HG02840 (cell line): ENCODE data around the gene HDHD2.
"Not testable (repeated sequence)": the region's sequence is repeated elsewhere in the genome, so short reads cannot be mapped to it uniquely, and the experiment has no call there.

Experiments
- ATAC-seq: cut with Tn5 transposase; IDR thresholded peaks from one replicate; pipeline ENCODE4 v1.9.1; 2021; ENCODE audit warnings: mild to moderate bottlenecking, moderate library complexity, moderate number of reproducible peaks; ENCODE audit not compliant: unreplicated experiment, low FRiP score

The HDHD2 gene, protein sequence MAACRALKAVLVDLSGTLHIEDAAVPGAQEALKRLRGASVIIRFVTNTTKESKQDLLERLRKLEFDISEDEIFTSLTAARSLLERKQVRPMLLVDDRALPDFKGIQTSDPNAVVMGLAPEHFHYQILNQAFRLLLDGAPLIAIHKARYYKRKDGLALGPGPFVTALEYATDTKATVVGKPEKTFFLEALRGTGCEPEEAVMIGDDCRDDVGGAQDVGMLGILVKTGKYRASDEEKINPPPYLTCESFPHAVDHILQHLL

GRCh38 chr18:47150029-47150823, at the start of gene HDHD2:
HDHD2 (minus strand) TSS chr18:47150500; CDS start chr18:47136439, 14,061 bp downstream.
- peak; percentile 88 for ATAC-seq

DNA sequence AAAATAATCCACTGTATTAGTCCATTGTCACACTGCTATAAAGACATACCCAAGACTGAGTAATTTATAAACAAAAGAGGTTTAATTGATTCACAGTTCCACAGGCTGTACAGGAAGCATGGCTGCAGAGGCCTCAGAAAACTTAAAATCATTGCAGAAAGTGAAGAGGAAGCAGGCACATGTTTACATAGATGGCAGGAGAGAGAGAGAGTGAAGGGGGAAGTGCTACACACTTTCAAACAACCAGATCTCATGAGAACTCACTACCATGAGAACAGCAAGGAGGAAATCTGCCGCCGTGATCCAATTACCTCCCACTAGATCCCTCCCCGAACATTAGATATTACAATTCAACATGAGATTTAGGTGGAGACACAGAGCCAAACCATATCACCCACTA, 45.7 kb upstream of the HDHD2 start:
- not testable (repeated sequence) for ATAC-seq

GRCh38 chr18:47191961-47192360, 41.7 kb upstream of the HDHD2 start:
- ATAC-seq, result no peak

DNA sequence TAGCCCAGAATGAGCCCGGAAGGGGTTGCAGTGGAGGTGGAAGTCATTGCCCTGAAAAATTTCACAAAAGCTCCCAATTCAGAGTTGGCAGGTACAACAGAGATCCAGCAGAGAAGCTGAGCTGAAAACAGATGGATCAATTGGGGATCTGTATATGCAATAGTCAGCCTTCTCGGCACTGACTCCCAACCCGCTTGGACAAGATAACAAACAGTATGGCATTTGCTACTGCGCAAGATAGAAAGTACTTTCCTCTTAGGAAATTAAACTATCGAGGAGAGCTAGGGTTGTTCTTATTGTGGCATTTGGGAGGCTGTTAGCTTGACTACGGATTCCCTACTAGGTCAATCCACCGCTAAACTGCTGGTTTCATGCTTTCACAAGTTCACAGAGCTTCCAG, 37.4 kb upstream of the HDHD2 start:
- ATAC-seq, result no peak

DNA sequence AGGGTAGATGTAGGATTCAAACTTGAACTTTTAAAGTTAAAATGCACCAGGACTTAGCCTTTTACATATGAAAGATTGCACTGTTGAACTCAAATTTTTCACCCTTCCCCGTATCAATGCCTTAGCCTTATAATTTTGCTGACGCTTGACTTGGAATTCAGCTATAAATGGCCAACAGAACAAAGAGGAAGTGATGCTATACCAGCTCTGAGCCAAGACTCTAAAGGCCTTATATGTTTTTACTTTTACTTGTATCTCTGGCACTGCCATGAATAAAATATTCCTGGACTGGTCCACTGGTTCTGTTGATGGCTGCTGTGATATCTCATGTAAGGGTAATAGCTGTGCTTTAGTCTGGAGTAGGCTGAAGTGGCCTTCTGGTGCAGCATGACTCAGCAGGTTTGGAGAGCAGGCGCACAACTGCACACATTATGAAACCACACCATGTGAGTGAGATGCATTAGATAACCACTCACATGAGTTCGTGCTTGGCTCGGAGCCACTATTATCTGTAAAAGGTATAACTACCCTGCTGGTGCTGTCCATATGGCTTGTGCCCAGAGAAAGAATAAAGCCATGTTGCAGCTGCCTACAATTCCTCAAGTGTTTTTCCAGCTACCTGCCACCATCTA, 34.2 kb upstream of the HDHD2 start:
- ATAC-seq, result no peak

GRCh38 chr18:47182156-47182555, 31.9 kb upstream of the HDHD2 start:
- ATAC-seq, result not testable (repeated sequence)

DNA sequence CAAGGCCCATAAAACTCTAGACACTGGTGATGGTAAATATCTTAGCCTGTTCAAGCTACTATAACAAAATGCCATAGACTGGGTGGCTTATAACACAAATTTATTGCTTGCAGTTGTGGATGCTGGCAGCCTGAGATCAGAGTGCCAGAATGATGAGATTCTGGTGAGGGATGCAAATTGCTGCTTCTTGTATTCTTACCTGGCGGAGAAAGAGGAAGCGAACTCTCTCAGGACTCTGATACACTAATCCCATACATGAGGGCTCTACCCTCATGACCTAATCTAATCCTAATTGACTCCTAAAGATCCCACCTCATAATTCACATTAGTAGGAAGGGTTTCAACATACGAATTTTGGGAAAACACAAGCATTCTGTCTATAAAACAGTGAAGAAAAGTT, 30.5 kb upstream of the HDHD2 start:
- ATAC-seq, result no peak

DNA sequence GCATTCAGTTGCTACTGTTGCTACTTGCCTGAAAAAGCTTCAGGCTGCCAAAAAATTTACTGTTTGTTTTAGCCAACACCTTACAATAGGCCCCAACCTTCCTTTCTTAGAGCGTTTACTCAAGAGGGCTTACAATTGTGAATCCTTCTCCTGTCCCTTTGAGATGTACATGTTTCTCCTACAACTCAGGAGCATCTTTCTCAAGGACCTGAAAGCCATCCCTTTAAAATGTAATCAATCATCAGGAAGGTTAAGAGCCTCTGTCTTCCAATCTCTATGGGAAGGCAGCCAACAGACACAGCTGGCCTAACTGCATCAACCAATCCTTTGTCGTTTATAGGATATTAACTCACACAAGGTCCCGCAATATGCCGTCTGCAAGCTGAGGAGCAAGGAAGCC, 29.2 kb upstream of the HDHD2 start:
- no peak for ATAC-seq

DNA sequence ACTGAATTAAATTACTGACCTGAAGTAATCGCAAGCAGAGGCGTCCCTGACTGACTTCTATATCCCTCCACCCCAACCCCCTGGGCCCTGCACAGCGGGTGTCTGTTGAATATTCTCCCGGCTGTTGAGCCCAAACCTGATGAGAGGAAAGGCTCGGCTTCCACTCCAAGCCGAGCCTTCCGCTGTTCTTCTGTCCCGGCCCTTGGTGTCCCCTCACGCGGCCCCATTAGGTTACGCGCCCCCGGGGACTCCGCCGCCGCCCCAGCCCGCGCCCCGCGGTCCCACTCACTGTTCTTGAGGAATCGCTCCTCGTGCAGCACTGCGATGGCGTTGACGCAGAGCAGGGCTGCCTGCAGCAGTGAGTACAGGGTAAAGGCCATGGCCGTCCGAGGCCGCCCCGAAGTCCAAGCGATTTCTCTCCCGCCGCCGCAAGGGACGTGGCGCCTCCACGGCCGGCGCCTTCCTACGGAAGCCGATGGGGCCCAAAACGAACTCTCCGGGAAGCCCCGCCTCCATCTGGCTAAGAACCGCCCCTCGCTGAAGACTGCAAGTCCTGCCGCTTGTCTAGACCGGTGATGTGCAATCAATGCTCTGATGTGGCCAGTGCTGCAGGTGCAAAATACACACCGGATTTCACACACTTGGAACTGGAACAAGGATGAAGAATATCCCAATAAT, 25.7 kb upstream of the HDHD2 start, which contains the start of gene IER3IP1:
TSS of gene IER3IP1 (minus strand) at position 467 of the 678 bp plus-strand sequence. CDS start at position 380, 87 bp downstream.
- ATAC-seq, result peak; percentile 68

- no peak for ATAC-seq
These were observed 25.1 kb upstream of the HDHD2 start for GRCh38 chr18:47175283-47175897.

DNA sequence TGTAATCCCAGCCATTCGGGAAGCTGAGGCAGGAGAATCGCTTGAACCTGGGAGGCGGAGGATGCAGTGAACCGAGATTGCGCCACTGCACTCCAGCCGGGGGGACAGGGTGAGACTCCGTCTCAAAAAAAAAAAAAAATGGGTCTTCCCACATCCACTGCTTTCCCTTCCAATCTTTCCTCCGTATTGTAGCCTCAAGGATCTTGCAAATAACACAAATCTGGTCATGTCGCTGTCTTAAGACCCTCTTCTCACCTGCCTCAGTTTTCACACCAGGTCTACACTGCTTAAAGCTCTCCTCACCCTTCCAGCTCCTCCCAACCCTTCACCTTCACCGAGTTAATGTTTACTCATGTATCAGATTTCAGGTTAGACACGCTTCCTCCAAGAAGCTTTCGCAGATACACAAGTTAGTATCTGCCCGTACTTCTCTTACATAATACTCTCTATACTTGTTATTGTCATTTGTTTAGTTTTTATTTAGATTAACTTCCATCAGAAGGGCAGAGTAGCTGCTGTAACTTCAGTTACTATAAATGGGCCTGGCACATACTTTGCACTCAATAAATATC, 24.3 kb upstream of the HDHD2 start:
- ATAC-seq, result no peak

DNA sequence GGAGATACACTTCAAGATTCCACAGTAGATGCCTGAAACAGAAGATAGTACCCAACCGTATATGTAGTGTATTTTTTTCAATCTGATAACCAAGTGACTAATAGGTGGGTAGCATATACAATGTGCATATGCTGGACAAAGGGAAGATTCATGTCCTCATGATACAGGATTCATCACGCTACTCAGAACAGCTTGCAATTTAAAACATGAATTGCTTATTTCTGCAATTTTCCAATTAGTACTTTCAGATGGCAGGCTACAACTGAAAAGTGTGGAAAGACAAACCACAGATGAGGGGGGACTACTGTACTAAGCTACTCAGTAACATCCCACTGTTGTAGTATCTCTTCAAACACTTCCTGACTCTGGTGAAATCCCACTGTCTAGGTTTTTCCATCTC, 22.2 kb upstream of the HDHD2 start:
- ATAC-seq, result no peak

GRCh38 chr18:47168913-47169312, 18.6 kb upstream of the HDHD2 start:
- no peak for ATAC-seq

DNA sequence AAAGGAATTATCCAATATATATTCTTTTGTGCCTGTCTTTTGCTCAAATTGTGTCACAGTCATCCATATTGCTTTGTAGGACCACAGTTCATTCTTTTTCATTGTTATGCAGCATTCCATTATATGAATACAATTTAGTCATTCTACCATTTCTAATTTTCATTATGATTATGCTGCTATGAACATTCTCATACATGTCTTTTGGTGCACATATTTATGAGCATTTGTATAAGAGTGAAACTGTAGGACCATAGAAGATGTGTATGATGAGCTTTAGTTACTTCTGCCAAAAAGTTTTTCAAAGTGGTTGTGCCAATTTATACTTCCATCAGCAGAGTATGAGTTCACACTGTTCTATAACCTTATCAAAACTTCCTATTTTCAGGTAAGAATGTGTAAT, 18.2 kb upstream of the HDHD2 start:
- ATAC-seq, result no peak

DNA sequence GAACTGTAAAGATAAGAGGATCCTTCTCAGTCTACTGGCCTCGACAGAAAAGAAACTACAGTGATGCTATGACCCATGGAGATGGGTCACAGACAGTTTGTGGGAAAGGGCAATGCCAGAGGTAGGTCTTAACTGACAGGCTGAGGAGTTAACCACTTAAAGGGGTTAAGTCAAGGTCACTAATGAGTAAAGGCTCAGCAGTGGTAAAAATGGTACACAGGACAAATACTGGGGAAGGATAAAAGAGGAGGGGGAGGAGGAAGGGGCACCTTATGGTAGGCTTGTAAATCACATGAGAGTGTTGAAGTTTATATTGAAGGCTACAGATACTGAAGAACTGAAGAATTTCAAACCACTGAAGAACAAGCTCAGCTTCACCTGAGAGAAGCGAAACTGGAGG, 16.0 kb upstream of the HDHD2 start:
- no peak for ATAC-seq

GRCh38 chr18:47163241-47163640, 12.9 kb upstream of the HDHD2 start:
- ATAC-seq, result peak; percentile 74

DNA sequence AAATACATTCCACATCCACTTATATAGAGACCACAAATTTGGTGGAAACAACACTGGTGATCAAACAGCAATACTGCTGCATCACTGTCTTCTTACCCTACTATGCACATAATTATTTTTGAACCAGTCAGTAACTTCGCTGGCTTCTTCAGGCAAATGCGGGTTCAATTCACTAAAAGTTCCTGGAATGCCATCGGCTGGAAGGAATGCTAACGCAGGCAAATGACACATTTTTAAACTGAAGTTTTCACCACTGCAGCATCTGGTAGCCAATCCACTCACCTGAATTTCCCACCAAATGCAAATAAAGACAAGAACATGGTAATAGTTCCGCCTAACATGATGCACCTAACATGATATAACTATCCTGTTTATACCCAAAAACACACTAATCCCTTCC, 10.0 kb upstream of the HDHD2 start:
- no peak for ATAC-seq

DNA sequence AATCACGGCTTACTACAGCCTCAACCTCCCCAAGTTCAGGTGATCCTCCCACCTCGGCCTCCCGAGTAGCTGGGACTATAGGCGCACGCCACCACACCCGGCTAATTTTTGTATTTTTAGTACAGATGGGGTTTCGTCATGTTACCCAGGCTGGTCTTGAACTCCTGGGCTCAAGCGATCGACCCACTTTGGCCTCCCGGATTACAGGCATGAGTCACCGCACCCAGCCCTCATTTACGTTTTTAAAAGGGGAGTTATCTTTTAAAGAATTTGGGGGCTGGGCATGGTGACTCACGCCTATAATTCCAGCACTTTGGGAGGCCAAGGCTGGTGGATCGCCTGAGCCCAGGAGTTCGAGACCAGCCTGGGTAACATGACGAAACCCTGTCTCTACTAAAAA, 8.1 kb upstream of the HDHD2 start:
- not testable (repeated sequence) for ATAC-seq

DNA sequence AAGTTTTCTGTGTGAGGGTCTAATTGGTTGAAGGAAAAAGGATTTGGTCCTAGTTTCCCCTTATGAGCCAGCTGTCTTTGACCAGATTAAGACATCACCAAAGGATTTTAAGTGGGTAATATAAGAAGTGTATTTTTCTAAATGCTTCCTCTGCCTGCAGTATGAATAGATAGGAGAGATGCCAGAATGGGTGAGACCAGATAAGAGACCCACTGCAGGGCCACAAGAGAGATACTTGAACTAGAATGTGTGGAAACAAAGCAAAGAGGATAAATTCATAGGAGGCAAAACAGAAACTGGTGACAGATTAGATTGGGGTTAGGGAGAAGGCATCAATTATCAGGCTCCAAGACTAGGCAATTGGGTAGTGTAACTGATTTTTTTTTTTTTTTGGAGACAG, 1.1 kb upstream of the HDHD2 start:
- no peak for ATAC-seq

GRCh38 chr18:47150824-47151366, 595 bp upstream of the HDHD2 start:
- ATAC-seq, result peak; percentile 7
